HepG2 (cell line): ENCODE results near the gene C6orf15. TPM values are rescaled to one million over a fixed set of nuclear protein-coding genes. Genes with fewer than 3 reads are reported as not detected.

Experiments
- AGO1 ChIP-seq: fragments of 200-400 bp; formaldehyde crosslinking; IDR thresholded peaks from 2 replicates; pipeline ENCODE4 v1.6.1; 2017; ENCODE audit warnings: mild to moderate bottlenecking, low read depth, low read length, moderate library complexity; ENCODE audit not compliant: poor library complexity, severe bottlenecking
- AHR ChIP-seq: IDR thresholded peaks from 2 replicates; pipeline ENCODE4 v1.6.1; 2018; ENCODE audit warnings: missing genetic modification reagents, missing compliant biosample characterization
- CBX2 ChIP-seq, 2 experiments: fragments of 200-600 bp in 1 of 2; sonication (generic); formaldehyde crosslinking in 1 of 2; IDR thresholded peaks; 2 replicates each; pipeline versions ENCODE4 v1.7.0 to v1.8.1; 2018 to 2022; ENCODE audit warnings: low read depth in 2 of 2, low read length in 1 of 2, mild to moderate bottlenecking in 1 of 2, missing genetic modification reagents in 1 of 2
- HOXD1 ChIP-seq: sonication (generic); formaldehyde crosslinking; IDR thresholded peaks from 2 replicates; pipeline ENCODE4 v1.5.0; 2020; ENCODE audit warnings: missing genetic modification reagents
- ISL2 ChIP-seq: sonication (generic); formaldehyde crosslinking; IDR thresholded peaks from 2 replicates; pipeline ENCODE4 v1.5.0; 2020; ENCODE audit warnings: missing genetic modification reagents
- NR1H2 ChIP-seq: sonication (generic); formaldehyde crosslinking; IDR thresholded peaks from 2 replicates; pipeline ENCODE4 v1.8.1; 2022; ENCODE audit warnings: low read depth, missing genetic modification reagents, borderline replicate concordance
- NRL ChIP-seq: sonication (generic); formaldehyde crosslinking; IDR thresholded peaks from 2 replicates; pipeline ENCODE4 v1.5.0; 2020; ENCODE audit warnings: missing genetic modification reagents, mild to moderate bottlenecking, moderate library complexity, borderline replicate concordance
- PHF20 ChIP-seq: sonication (generic); formaldehyde crosslinking; IDR thresholded peaks from 2 replicates; pipeline ENCODE4 v1.5.0; 2020; ENCODE audit warnings: mild to moderate bottlenecking, missing genetic modification reagents
- RARA ChIP-seq: IDR thresholded peaks from 2 replicates; pipeline ENCODE4 v1.6.1; 2016; ENCODE audit warnings: missing genetic modification reagents, missing compliant biosample characterization
- SAP130 ChIP-seq: IDR thresholded peaks from 2 replicates; pipeline ENCODE4 v1.6.1; 2016; ENCODE audit warnings: low read depth
- SMARCC2 ChIP-seq: fragments of 450-650 bp; IDR thresholded peaks from 2 replicates; pipeline ENCODE4 v1.6.1; 2017; ENCODE audit warnings: antibody characterized with exemption, mild to moderate bottlenecking
- SOX6 ChIP-seq, 2 experiments: fragments of 450-650 bp in 1 of 2; sonication (generic) in 1 of 2; formaldehyde crosslinking in 1 of 2; IDR thresholded peaks; 2 replicates each; pipeline versions ENCODE4 v1.4.0 to v1.6.1; 2017 to 2020; ENCODE audit warnings: antibody characterized with exemption in 1 of 2, mild to moderate bottlenecking in 1 of 2, missing genetic modification reagents in 1 of 2
- SRSF1 ChIP-seq: fragments of 200-400 bp; formaldehyde crosslinking; optimal IDR thresholded peaks from 2 replicates; pipeline ENCODE3; 2017; ENCODE audit warnings: mild to moderate bottlenecking, low read depth, low read length, moderate library complexity
- TAF1 ChIP-seq: sonication (generic); formaldehyde crosslinking; IDR thresholded peaks from 2 replicates; pipeline ENCODE4 v1.4.0; 2020; ENCODE audit warnings: missing genetic modification reagents
- ZBTB7B ChIP-seq: sonication (generic); formaldehyde crosslinking; IDR thresholded peaks from 2 replicates; pipeline ENCODE4 v1.4.0; 2020; ENCODE audit warnings: missing genetic modification reagents
- ZEB1 ChIP-seq: IDR thresholded peaks from 2 replicates; pipeline ENCODE4 v1.6.1; 2012; ENCODE audit warnings: mild to moderate bottlenecking, low read depth, inconsistent platforms; ENCODE audit not compliant: insufficient replicate concordance
- ZNF253 ChIP-seq: sonication (generic); formaldehyde crosslinking; IDR thresholded peaks from 2 replicates; pipeline ENCODE4 v1.8.0; 2022; ENCODE audit warnings: mild to moderate bottlenecking, missing genetic modification reagents, borderline replicate concordance
- ZNF256 ChIP-seq: sonication (generic); formaldehyde crosslinking; conservative IDR thresholded peaks from 2 replicates; pipeline ENCODE4 v1.4.0; 2020; ENCODE audit warnings: missing genetic modification reagents
- ZNF562 ChIP-seq: sonication (generic); formaldehyde crosslinking; IDR thresholded peaks from 2 replicates; pipeline ENCODE4 v1.8.0; 2022; ENCODE audit warnings: missing genetic modification reagents, borderline replicate concordance
- polyA plus RNA-seq, 8 experiments: library from polyadenylated mRNA; depleted of rRNA in 3 of 8; stranded (reverse) in 7 of 8; unstranded in 1 of 8; fragments of >200 nt; fragmentation: Illumina TruSeq in 4 of 8; extraction: Trizol in 4 of 8; gene quantifications; 2 replicates each; pipeline versions ENCODE4 v1.2.1 to v1.2.3, GENCODE V29; 2011 to 2016; ENCODE audit warnings: low read depth in 4 of 8, missing spikeins in 1 of 8, mixed read lengths in 1 of 8; ENCODE audit not compliant: insufficient read depth in 1 of 8
- total RNA-seq, 5 experiments: library from RNA; depleted of rRNA; stranded (reverse); fragments of >200 nt; fragmentation: Illumina TruSeq; extraction: Trizol; gene quantifications; 2 replicates each; pipeline ENCODE4 v1.2.3, GENCODE V29; 2016; ENCODE audit warnings: low read depth in 1 of 5
- TF ChIP-seq, protein P1 (sequence below): sonication (generic); formaldehyde crosslinking; IDR thresholded peaks from 2 replicates; pipeline ENCODE4 v1.9.0; 2021; ENCODE audit warnings: missing genetic modification reagents, borderline replicate concordance
- TF ChIP-seq, protein P2 (sequence below): sonication (generic); formaldehyde crosslinking; IDR thresholded peaks from 2 replicates; pipeline ENCODE4 v1.5.1; 2020; ENCODE audit warnings: mild to moderate bottlenecking, missing genetic modification reagents
- TF ChIP-seq, protein P3 (sequence below): conservative IDR thresholded peaks from 2 replicates; pipeline ENCODE4 v1.6.1; 2018; ENCODE audit warnings: missing genetic modification reagents

The C6orf15 gene
- total and polyA plus RNA-seq, 2 of the 13 experiments (the other 11 are each of a cell fraction or from before 2014, with no cell fraction given) = not detected

GRCh38 chr6:31158863-31159855 is 46.8 kb upstream of the C6orf15 start (continued):
- TF ChIP-seq ZBTB7B (peak; percentile 85), RARA (CRISPR knock-in tag) (no peak), ZNF562 (CRISPR knock-in tag) (no peak), AHR (no peak), PHF20 (CRISPR knock-in tag) (peak; percentile 6), SMARCC2 (no peak), NR1H2 (CRISPR knock-in tag) (no peak), ISL2 (CRISPR knock-in tag) (no peak), SAP130 (peak; percentile 36; the same call in 1 of the 2 replicates), SOX6 (IDR thresholded peaks at IDR 0.05) (no peak), SOX6 (CRISPR knock-in tag; IDR thresholded peaks at IDR 0.05) (no peak), SRSF1 (peak; percentile 65), ZEB1 (no peak), NRL (CRISPR knock-in tag) (peak; percentile 5; the same call in 1 of the 2 replicates), CBX2 (IDR thresholded peaks at IDR 0.05; ENCODE audit: low read depth, low read length) (no peak), CBX2 (CRISPR knock-in tag; IDR thresholded peaks at IDR 0.05; ENCODE audit: low read depth) (no peak), ZNF253 (CRISPR knock-in tag) (no peak), HOXD1 (peak; percentile 39; the same call in 1 of the 2 replicates), ZNF256 (CRISPR knock-in tag) (0 out of 2 replicates have a peak, but pooled peaks have one; percentile 61), AGO1 (no peak), TAF1 (peak; percentile 44; the same call in 1 of the 2 replicates)
- TF ChIP-seq, protein P1, sequence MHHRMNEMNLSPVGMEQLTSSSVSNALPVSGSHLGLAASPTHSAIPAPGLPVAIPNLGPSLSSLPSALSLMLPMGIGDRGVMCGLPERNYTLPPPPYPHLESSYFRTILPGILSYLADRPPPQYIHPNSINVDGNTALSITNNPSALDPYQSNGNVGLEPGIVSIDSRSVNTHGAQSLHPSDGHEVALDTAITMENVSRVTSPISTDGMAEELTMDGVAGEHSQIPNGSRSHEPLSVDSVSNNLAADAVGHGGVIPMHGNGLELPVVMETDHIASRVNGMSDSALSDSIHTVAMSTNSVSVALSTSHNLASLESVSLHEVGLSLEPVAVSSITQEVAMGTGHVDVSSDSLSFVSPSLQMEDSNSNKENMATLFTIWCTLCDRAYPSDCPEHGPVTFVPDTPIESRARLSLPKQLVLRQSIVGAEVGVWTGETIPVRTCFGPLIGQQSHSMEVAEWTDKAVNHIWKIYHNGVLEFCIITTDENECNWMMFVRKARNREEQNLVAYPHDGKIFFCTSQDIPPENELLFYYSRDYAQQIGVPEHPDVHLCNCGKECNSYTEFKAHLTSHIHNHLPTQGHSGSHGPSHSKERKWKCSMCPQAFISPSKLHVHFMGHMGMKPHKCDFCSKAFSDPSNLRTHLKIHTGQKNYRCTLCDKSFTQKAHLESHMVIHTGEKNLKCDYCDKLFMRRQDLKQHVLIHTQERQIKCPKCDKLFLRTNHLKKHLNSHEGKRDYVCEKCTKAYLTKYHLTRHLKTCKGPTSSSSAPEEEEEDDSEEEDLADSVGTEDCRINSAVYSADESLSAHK = no peak
- TF ChIP-seq, protein P2, sequence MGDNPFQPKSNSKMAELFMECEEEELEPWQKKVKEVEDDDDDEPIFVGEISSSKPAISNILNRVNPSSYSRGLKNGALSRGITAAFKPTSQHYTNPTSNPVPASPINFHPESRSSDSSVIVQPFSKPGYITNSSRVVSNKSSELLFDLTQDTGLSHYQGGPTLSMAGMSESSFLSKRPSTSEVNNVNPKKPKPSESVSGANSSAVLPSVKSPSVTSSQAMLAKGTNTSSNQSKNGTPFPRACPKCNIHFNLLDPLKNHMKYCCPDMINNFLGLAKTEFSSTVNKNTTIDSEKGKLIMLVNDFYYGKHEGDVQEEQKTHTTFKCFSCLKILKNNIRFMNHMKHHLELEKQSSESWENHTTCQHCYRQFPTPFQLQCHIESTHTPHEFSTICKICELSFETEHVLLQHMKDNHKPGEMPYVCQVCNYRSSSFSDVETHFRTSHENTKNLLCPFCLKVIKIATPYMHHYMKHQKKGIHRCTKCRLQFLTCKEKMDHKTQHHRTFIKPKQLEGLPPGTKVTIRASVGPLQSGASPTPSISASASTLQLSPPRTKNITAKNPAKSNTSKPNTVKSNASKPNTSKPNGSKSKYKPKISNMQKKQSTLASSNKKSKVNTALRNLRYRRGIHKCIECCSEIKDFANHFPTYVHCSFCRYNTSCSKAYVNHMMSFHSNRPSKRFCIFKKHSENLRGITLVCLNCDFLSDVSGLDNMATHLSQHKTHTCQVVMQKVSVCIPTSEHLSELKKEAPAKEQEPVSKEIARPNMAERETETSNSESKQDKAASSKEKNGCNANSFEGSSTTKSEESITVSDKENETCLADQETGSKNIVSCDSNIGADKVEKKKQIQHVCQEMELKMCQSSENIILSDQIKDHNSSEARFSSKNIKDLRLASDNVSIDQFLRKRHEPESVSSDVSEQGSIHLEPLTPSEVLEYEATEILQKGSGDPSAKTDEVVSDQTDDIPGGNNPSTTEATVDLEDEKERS (CRISPR knock-in tag) = no peak
- TF ChIP-seq, protein P3, sequence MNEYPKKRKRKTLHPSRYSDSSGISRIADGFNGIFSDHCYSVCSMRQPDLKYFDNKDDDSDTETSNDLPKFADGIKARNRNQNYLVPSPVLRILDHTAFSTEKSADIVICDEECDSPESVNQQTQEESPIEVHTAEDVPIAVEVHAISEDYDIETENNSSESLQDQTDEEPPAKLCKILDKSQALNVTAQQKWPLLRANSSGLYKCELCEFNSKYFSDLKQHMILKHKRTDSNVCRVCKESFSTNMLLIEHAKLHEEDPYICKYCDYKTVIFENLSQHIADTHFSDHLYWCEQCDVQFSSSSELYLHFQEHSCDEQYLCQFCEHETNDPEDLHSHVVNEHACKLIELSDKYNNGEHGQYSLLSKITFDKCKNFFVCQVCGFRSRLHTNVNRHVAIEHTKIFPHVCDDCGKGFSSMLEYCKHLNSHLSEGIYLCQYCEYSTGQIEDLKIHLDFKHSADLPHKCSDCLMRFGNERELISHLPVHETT (CRISPR knock-in tag) = no peak
